IMR-90 (cell line): Measurements from ENCODE around the gene BEX1. TPM values are rescaled to one million over a fixed set of nuclear protein-coding genes. Genes with fewer than 3 reads are reported as not detected.

Experiments
- ATAC-seq: fragments of 200-7000 bp; cut with Tn5 transposase; 2 replicates; pipeline ENCODE4 v1.9.1; 2020; ENCODE audit warnings: low read depth, mild to moderate bottlenecking, moderate library complexity
- BruUV-seq: library from RNA; stranded (reverse); fragments of 400-500 nt; replicated peaks from 2 replicates; lab custom pipeline; 2021; lab: Mats Ljungman, UMichigan
- CTCF ChIA-PET: fragments of 300-600 bp; formaldehyde crosslinking; extraction: SDS; loops from one replicate; lab custom pipeline; 2021; ENCODE audit warnings: antibody characterized with exemption; lab: Yijun Ruan, JAX
- POLR2A ChIA-PET: fragments of 300-600 bp; sonication (Branson Sonifier 250); formaldehyde crosslinking; loops from one replicate; lab custom pipeline; 2022; ENCODE audit warnings: antibody characterized with exemption; ENCODE audit not compliant: unreplicated experiment; lab: Charles Lee
- DNase-seq: peaks from one replicate; pipeline ENCODE4 v3.0.0; 2013
- H2AFZ ChIP-seq: replicated peaks from 2 replicates; pipeline ENCODE3; 2013; ENCODE audit warnings: low read length, mild to moderate bottlenecking; ENCODE audit not compliant: poor library complexity
- H2AK5ac ChIP-seq: 2 replicates; pipeline ENCODE4 v1.6.1; 2013; ENCODE audit warnings: low read depth, low read length, inconsistent platforms
- H2AK9ac ChIP-seq: replicated peaks from 2 replicates; pipeline ENCODE3; 2013; ENCODE audit warnings: mild to moderate bottlenecking, low read depth, low read length, moderate library complexity; ENCODE audit not compliant: poor library complexity
- H2BK120ac ChIP-seq: 2 replicates; pipeline ENCODE4 v1.6.1; 2013; ENCODE audit warnings: low read depth, low read length, inconsistent platforms
- H2BK15ac ChIP-seq: 3 replicates; pipeline ENCODE4 v1.6.1; 2013; ENCODE audit warnings: low read depth, low read length, inconsistent platforms
- H2BK20ac ChIP-seq: 2 replicates; pipeline ENCODE4 v1.6.1; 2013; ENCODE audit warnings: low read depth, mild to moderate bottlenecking, inconsistent platforms, low read length, moderate library complexity
- H2BK5ac ChIP-seq: 2 replicates; pipeline ENCODE4 v1.6.1; 2013; ENCODE audit warnings: mild to moderate bottlenecking, low read depth, low read length, inconsistent platforms; ENCODE audit not compliant: poor library complexity, severe bottlenecking
- H3K14ac ChIP-seq: replicated peaks from 2 replicates; pipeline ENCODE4 v1.6.1; 2013; ENCODE audit warnings: low read depth, low read length, inconsistent platforms
- H3K18ac ChIP-seq: 2 replicates; pipeline ENCODE4 v1.6.1; 2013; ENCODE audit warnings: low read depth, low read length, control low read depth
- H3K23ac ChIP-seq: 2 replicates; pipeline ENCODE4 v1.6.1; 2013; ENCODE audit warnings: low read depth, low read length, inconsistent platforms
- H3K27ac ChIP-seq: 2 replicates; pipeline ENCODE4 v1.5.1; 2013; ENCODE audit warnings: mild to moderate bottlenecking, control low read depth, low read length; ENCODE audit not compliant: insufficient read depth
- H3K27me3 ChIP-seq: 2 replicates; pipeline ENCODE4 v1.6.1; 2013; ENCODE audit warnings: low read length; ENCODE audit not compliant: control insufficient read depth, insufficient read depth
- H3K36me3 ChIP-seq: 2 replicates; pipeline ENCODE4 v1.6.1; 2013; ENCODE audit warnings: low read length, mixed read lengths; ENCODE audit not compliant: control insufficient read depth, insufficient read depth
- H3K4ac ChIP-seq: 2 replicates; pipeline ENCODE4 v1.6.1; 2013; ENCODE audit warnings: low read depth, low read length, inconsistent platforms
- H3K4me1 ChIP-seq: 2 replicates; pipeline ENCODE4 v1.6.1; 2013; ENCODE audit warnings: low read length, mixed read lengths; ENCODE audit not compliant: control insufficient read depth, insufficient read depth
- H3K4me2 ChIP-seq: 2 replicates; pipeline ENCODE4 v1.6.1; 2013; ENCODE audit warnings: low read depth, mild to moderate bottlenecking, control low read depth, low read length, moderate library complexity
- H3K4me3 ChIP-seq: 2 replicates; pipeline ENCODE4 v1.5.1; 2013; ENCODE audit warnings: low read depth, mild to moderate bottlenecking, control low read depth, low read length, moderate library complexity; ENCODE audit not compliant: insufficient read depth
- H3K56ac ChIP-seq: 2 replicates; pipeline ENCODE4 v1.6.1; 2013; ENCODE audit warnings: low read length, inconsistent platforms; ENCODE audit not compliant: insufficient read depth; ENCODE audit errors: extremely low read depth
- H3K79me1 ChIP-seq, 2 experiments: 2 replicates each; pipeline ENCODE4 v1.6.1; 2013; ENCODE audit warnings: low read length in 2 of 2, inconsistent platforms in 1 of 2, low read depth in 1 of 2
- H3K9ac ChIP-seq: 2 replicates; pipeline ENCODE4 v1.6.1; 2013; ENCODE audit warnings: low read depth, low read length, control low read depth
- H3K9me1 ChIP-seq: 2 replicates; pipeline ENCODE4 v1.6.1; 2013; ENCODE audit warnings: low read length, inconsistent platforms; ENCODE audit not compliant: insufficient read depth
- H3K9me3 ChIP-seq: 2 replicates; pipeline ENCODE4 v1.6.1; 2013; ENCODE audit warnings: low read length; ENCODE audit not compliant: control insufficient read depth, insufficient read depth
- H4K20me1 ChIP-seq: 2 replicates; pipeline ENCODE4 v1.6.1; 2013; ENCODE audit warnings: low read length, inconsistent platforms; ENCODE audit not compliant: insufficient read depth
- H4K5ac ChIP-seq: 2 replicates; pipeline ENCODE4 v1.6.1; 2013; ENCODE audit warnings: mild to moderate bottlenecking, low read depth, low read length, control low read depth
- H4K8ac ChIP-seq, 2 experiments: 2 replicates each; pipeline ENCODE4 v1.6.1; 2013; ENCODE audit warnings: low read depth in 2 of 2, low read length in 2 of 2, control low read depth in 1 of 2, inconsistent platforms in 1 of 2
- H4K91ac ChIP-seq: 2 replicates; pipeline ENCODE4 v1.6.1; 2013; ENCODE audit warnings: low read depth, low read length, inconsistent platforms; ENCODE audit not compliant: insufficient read depth
- BHLHE40 ChIP-seq: fragments of 150-350 bp; IDR thresholded peaks from 2 replicates; pipeline ENCODE4 v1.6.1; 2016; ENCODE audit warnings: mild to moderate bottlenecking, low read depth, low read length
- CEBPB ChIP-seq: IDR thresholded peaks from 2 replicates; pipeline ENCODE4 v1.6.1; 2012; ENCODE audit warnings: low read depth, low read length, improper control_type of control experiment
- CHD1 ChIP-seq: IDR thresholded peaks from 2 replicates; pipeline ENCODE4 v1.6.1; 2012; ENCODE audit warnings: low read depth, low read length, improper control_type of control experiment
- ELK1 ChIP-seq: fragments of 150-350 bp; IDR thresholded peaks from 2 replicates; pipeline ENCODE4 v1.6.1; 2016; ENCODE audit warnings: low read depth, mild to moderate bottlenecking, low read length, moderate library complexity, borderline replicate concordance
- FOS ChIP-seq: fragments of 150-350 bp; IDR thresholded peaks from 2 replicates; pipeline ENCODE4 v1.6.1; 2016; ENCODE audit warnings: low read depth, low read length
- MAZ ChIP-seq: IDR thresholded peaks from 2 replicates; pipeline ENCODE4 v1.6.1; 2012; ENCODE audit warnings: low read depth, mild to moderate bottlenecking, low read length, improper control_type of control experiment, moderate library complexity, borderline replicate concordance
- MXI1 ChIP-seq: IDR thresholded peaks from 2 replicates; pipeline ENCODE4 v1.6.1; 2012; ENCODE audit warnings: low read depth, mild to moderate bottlenecking, low read length, moderate library complexity, borderline replicate concordance
- POLR2A ChIP-seq: IDR thresholded peaks from 2 replicates; pipeline ENCODE4 v1.6.1; 2012; ENCODE audit warnings: mild to moderate bottlenecking, low read depth, low read length
- RAD21 ChIP-seq: IDR thresholded peaks from 2 replicates; pipeline ENCODE4 v1.6.1; 2012; ENCODE audit warnings: low read length, improper control_type of control experiment
- RCOR1 ChIP-seq: IDR thresholded peaks from 2 replicates; pipeline ENCODE4 v1.6.1; 2012; ENCODE audit warnings: mild to moderate bottlenecking, low read length, improper control_type of control experiment; ENCODE audit not compliant: insufficient replicate concordance
- RFX5 ChIP-seq: IDR thresholded peaks from 2 replicates; pipeline ENCODE4 v1.8.0; 2012; ENCODE audit warnings: low read depth, mild to moderate bottlenecking, low read length, moderate library complexity
- SMC3 ChIP-seq: fragments of 150-350 bp; IDR thresholded peaks from 2 replicates; pipeline ENCODE4 v1.6.1; 2016; ENCODE audit warnings: low read depth, mild to moderate bottlenecking, antibody characterized with exemption, low read length, moderate library complexity
- USF2 ChIP-seq: fragments of 150-350 bp; IDR thresholded peaks from 2 replicates; pipeline ENCODE4 v1.6.1; 2017; ENCODE audit warnings: mild to moderate bottlenecking, antibody characterized with exemption, low read length, low read depth
- WGBS, 2 experiments: methylation state at CpG; one replicate each; pipeline versions ENCODE4 v1.1.5 to v1.1.7; 2013; ENCODE audit warnings: missing lambda C conversion rate in 2 of 2; ENCODE audit not compliant: insufficient read length in 1 of 2; ENCODE audit errors: extremely low coverage in 2 of 2; 5-methylcytosine and 5-hydroxymethylcytosine counted together
- dilution Hi-C: fragments of 300-500 bp; cut with HindIII; formaldehyde crosslinking; loops from one replicate; pipeline ENCODE4 v1.14.3; 2018; ENCODE audit warnings: low sequenced_read_pairs; ENCODE audit not compliant: unreplicated experiment
- in situ Hi-C: fragments of 300-500 bp; cut with MboI; formaldehyde crosslinking; loops from 3 replicates; pipeline ENCODE4 v1.14.3; 2019; ENCODE audit warnings: low sequenced_read_pairs, inconsistent platforms, mixed read lengths
- intact Hi-C: fragments of 100-400 bp; cut with micrococcal nuclease; formaldehyde crosslinking; loops from 2 replicates; pipeline ENCODE4 v1.10.0; 2022
- polyA plus RNA-seq, 3 experiments: library from polyadenylated mRNA; depleted of rRNA; stranded (reverse); fragments of >200 nt; gene quantifications; 2 replicates each; pipeline ENCODE4 v1.2.3, GENCODE V29; 2012; ENCODE audit warnings: low replicate concordance in 1 of 3
- total RNA-seq: library from RNA; depleted of rRNA; stranded (reverse); fragments of >200 nt; gene quantifications from 2 replicates; pipeline ENCODE4 v1.2.3, GENCODE V29; 2012

Gene BEX1
- total and polyA plus RNA-seq, 2 of the 4 experiments (the other 2 are of a cell fraction), result 0.18 to 0.27 TPM

GRCh38 chrX:103051260-103051789, 12.6 kb downstream of the BEX1 start:
- in situ Hi-C loops (no loop called here), intact Hi-C loops (no loop called here), dilution Hi-C loops (no loop called here)
- no peaks in the 10 kb centered on the region for H3K4me1 ChIP-seq
- no peak overlapping the region for H4K5ac ChIP-seq
- POLR2A ChIA-PET, result no interaction called here
- 26% methylated on average over 3 of the region's 8 CpGs; no CpG with 5 or more reads in 1 of the 2 experiments for WGBS, 2 experiments
- H3K27me3 ChIP-seq, result peaks cover 2% of the 10 kb centered on the region; the same call in 1 of the 2 replicates
- no peaks in the 10 kb centered on the region for H3K9me3 ChIP-seq
- no peaks in the 10 kb centered on the region for H4K20me1 ChIP-seq
- TF ChIP-seq FOS (no peak), MAZ (no peak), USF2 (no peak), BHLHE40 (no peak), RFX5 (no peak), RAD21 (no peak), SMC3 (no peak), ELK1 (no peak), CEBPB (no peak), POLR2A (no peak), RCOR1 (no peak), CHD1 (no peak), MXI1 (no peak)
- no peak overlapping the region for H2BK15ac ChIP-seq
- CTCF ChIA-PET, result no interaction called here
- no peak overlapping the region for H2BK5ac ChIP-seq
- no peak overlapping the region for H2BK120ac ChIP-seq
- no peak overlapping the region for H3K23ac ChIP-seq
- H3K4me3 ChIP-seq, result no peak overlapping the region
- no peak overlapping the region for H3K14ac ChIP-seq
- no peak overlapping the region for H3K27ac ChIP-seq
- no peak overlapping the region for H3K4me2 ChIP-seq
- H3K4ac ChIP-seq, result no peak overlapping the region
- H2BK20ac ChIP-seq, result no peak overlapping the region
- H4K91ac ChIP-seq, result no peak overlapping the region
- no peak overlapping the region for H2AFZ ChIP-seq
- H2AK9ac ChIP-seq, result no peak overlapping the region
- no TSS peak for BruUV-seq
- DNase-seq, result no peak
- no peak overlapping the region for H3K18ac ChIP-seq
- no peak overlapping the region for H4K8ac ChIP-seq
- no peaks in the 10 kb centered on the region for H3K36me3 ChIP-seq
- H3K56ac ChIP-seq, result no peak overlapping the region
- H3K9me1 ChIP-seq, result no peaks in the 10 kb centered on the region
- no peak overlapping the region for H2AK5ac ChIP-seq
- ATAC-seq, result no peak
- no peak overlapping the region for H3K9ac ChIP-seq
- H3K79me1 ChIP-seq, result no peaks in the 10 kb centered on the region
